Kidney glomerular epithelial cell (primary cell): ENCODE measurements around the gene TSPYL2.
A peak's percentile ranks its signal among the peaks of the same experiment; 100 is the strongest.

ENCODE experiments used
- DNase-seq: peaks from one replicate; lab custom pipeline; 2025; lab: John Stamatoyannopoulos, UW

The TSPYL2 gene

DNA sequence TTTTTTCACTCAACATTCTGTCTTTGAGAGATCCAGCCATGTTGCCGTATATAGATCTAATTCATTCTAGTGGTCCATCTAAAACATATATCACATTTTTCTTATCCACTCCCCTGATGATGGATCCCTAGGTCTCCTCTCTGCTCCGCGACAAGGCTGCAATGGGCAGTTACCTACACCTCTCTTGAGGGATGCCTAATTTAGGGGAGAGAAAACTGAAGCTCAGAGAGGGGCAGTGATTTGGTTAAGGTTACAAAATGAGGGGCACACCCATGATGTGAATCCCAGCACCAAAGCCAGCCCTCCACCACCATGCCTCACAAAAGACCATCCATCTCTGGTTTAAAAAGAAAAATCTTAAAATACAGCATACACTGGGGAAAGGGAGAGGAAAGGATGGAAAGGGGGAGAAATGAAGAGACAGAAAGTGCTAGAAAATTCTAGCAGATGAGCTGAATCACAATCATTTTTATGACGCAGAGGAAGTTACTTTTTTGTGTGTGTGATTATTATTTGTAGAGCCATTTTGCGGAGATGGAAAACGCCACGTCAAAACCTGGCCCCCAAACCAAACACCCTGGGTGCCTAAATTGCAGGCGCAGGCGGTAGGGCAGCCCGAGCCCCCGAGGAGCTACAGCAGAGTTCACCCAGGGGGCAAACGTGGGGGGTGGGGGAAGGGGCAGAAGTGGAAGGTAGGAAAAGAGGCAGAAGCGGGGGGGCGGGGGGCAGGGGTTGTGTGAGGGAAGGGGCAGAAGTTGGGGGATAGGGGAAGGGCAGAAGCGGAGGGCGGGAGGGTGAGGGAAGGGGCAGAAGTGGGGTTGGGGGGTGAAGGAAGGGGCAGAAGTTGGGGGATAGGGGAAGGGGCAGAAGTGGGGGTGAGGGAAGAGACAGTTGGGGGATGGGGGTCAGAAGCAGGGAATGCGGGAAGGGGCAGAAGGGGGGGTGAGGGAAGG lies 1.3 kb upstream of the TSPYL2 start:
- no peak for DNase-seq

DNA sequence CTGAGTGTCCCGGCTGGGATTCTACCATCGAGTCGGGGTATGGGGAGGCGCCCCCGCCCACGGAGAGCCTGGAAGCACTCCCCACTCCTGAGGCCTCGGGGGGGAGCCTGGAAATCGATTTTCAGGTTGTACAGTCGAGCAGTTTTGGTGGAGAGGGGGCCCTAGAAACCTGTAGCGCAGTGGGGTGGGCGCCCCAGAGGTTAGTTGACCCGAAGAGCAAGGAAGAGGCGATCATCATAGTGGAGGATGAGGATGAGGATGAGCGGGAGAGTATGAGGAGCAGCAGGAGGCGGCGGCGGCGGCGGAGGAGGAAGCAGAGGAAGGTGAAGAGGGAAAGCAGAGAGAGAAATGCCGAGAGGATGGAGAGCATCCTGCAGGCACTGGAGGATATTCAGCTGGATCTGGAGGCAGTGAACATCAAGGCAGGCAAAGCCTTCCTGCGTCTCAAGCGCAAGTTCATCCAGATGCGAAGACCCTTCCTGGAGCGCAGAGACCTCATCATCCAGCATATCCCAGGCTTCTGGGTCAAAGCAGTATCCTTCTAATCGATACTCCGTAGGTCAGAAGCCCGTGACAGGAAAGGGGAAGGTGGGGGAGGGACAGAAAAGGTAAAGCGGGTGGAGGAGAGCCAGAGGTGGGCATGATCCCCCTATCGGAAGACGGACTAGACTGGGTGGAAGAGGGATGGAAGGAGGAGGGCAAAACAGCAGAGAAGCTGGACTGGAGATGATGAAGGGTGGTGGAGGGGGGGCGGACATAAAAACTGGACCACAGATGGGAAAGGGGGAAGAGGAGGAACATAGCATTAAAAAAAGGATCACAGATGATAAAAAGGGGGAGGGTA lies 828 bp downstream of the TSPYL2 start:
- no peak for DNase-seq

DNA sequence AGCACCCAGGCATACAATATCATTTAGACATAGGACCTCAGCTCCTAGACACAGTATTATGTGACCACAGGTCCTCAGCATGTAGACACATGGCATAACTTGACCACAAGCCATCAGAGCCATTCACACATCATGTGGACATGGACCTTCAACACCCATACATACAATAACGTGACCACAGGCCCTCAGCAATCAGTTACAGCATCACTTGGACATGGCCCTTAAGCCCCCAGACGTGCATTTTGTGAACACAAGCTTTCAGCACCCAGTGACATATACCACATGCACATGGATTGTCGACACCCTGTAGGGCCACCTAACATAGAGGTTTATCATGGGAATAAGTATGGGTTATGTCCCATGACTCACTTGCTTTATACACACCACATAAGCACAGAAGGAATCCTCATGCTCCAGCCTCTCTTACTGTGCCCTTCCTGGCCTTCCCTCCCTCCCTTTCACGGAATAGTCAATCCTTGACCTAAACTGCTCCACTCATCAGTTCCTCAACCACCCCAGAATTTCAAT lies 1.9 kb downstream of the TSPYL2 start:
- no peak for DNase-seq

DNA sequence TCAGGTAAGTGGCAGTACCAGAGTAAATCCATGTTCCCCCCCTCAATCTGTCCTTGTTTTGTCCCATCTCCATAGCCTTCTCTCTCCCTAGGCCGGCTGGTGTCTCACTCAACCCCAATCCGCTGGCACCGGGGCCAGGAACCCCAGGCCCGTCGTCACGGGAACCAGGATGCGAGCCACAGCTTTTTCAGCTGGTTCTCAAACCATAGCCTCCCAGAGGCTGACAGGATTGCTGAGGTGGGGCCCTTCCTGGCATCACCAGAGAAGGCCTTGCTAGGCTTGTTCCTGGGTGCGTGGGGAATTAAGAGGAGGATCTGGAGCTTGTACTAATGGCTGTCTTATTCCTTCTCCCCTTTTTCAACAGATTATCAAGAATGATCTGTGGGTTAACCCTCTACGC lies 2.7 kb downstream of the TSPYL2 start:
- DNase-seq = no peak

DNA sequence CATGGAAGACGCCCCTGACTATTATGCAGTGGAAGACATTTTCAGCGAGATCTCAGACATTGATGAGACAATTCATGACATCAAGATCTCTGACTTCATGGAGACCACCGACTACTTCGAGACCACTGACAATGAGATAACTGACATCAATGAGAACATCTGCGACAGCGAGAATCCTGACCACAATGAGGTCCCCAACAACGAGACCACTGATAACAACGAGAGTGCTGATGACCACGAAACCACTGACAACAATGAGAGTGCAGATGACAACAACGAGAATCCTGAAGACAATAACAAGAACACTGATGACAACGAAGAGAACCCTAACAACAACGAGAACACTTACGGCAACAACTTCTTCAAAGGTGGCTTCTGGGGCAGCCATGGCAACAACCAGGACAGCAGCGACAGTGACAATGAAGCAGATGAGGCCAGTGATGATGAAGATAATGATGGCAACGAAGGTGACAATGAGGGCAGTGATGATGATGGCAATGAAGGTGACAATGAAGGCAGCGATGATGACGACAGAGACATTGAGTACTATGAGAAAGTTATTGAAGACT lies 3.6 kb downstream of the TSPYL2 start:
- no peak for DNase-seq

DNA sequence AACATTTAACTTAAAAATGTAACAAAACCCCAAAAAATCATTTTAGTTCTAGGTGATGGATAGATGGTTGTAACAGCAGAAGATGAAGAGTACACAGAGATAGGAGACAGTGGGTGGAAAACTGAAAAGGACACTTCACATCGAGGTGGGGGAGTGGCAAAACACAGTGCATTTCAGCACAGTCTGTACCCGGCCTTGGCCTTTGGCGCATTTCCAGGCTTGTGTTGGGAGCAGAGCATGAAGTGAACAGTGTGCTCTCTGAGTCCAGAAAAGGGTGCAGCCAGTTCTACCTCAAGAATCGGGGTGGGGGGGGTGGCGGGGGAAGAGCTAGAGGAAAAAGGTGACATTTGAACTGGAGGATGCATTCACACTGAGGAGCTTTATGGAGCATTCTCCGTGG lies 4.3 kb downstream of the TSPYL2 start:
- DNase-seq = no peak

DNA sequence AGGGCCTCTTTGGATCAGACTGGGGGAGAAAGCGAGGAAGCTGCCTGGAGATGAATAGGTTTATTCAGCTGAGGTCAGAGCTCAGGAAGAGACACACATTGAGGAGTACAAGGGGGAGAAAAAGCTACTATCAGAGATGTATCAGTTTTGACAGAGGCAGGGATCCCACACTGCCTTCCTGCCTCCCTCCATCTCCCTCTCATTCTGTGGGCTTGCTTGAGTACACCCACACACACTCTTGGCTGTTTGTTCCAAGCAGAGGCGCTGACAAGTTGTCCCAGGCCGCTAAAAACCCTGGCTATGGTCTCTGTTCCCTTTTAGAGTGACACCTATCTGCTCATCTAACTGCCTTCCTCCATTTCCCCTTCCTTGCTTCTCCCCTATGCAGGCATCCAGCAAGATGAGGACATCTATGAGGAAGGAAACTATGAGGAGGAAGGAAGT lies 5.2 kb downstream of the TSPYL2 start:
- DNase-seq = no peak

DNA sequence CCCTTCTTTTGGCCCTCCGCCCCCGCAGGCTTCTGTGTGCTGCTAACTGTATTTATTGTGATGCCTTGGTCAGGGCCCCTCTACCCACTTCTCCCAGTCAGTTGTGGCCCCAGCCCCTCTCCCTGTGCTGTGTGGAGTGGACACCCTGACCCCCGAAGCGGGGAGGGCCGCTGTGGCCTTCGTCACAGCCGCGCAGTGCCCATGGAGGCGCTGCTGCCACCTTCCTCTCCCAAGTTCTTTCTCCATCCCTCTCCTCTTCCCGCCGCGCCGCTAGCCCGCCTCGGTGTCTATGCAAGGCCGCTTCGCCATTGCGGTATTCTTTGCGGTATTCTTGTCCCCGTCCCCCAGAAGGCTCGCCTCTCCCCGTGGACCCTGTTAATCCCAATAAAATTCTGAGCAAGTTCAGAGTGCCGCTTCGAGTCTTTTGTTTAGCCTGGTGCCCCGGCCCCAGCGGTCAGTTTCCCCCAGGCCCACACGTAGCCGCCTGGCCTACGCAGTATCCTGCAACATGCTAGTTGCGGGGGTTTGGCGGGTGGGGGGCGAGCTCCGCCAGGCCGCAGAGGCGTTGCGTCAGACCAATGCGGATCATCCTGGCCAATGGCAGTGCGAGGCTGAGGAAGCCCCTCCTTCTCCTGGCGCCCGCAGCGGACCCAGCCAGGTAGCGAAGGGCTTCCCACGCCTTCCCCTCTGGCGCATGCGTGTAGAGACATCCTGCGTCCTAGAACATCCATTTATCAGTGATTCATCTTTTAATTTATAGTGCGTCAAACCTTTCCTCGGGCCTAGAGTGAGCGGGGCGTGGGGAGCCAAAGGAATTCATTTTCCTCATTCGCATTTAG lies 6.2 kb downstream of the TSPYL2 start:
- DNase-seq = peak; percentile 60

DNA sequence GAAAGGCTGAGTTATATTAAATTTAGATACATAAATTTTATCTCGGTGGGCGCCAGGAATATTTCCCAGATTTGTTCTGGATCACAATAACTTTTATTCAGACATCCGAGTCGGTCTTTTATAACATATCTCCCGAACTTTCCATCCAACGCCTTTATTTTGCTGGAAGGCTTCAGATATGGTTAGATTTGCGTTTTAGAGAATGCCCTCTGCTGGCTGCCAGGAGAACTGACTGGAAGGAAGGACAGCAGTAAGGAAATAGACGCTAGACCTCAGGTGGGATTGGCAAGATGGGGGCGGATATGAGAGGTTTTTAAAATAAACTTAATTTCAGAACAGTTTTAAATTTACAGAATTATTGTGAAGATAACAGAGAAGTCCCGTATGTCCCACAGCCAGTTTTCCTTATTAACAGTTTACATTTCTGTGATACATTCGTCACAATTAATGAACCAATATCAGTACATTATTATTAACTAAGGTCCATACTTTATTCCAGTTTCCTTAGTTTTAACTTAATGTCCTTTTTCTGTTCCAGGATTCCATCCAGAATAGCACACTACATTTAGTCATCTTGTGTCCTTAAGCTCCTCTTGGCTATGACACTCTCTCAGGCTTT lies 7.2 kb downstream of the TSPYL2 start:
- DNase-seq = peak; percentile 36

DNA sequence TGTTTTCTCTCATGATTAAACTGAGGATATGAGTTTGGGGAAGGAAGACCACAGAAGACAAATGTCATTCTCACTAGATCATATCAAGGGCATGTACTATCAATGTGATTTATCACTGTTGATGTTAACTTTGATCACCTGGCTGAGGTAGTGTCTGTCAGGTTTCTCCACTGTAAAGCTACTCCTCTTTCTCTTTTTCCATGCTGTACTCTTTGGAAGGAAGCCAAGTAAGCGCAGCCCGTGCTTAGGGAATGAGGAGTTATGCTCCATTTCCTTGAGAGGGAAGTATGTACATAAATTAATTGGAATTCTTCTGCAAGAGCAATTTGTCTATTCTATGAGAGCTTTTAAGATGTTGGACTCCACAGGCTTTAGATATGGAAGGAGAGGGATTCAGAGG lies 7.8 kb downstream of the TSPYL2 start:
- DNase-seq = no peak

DNA sequence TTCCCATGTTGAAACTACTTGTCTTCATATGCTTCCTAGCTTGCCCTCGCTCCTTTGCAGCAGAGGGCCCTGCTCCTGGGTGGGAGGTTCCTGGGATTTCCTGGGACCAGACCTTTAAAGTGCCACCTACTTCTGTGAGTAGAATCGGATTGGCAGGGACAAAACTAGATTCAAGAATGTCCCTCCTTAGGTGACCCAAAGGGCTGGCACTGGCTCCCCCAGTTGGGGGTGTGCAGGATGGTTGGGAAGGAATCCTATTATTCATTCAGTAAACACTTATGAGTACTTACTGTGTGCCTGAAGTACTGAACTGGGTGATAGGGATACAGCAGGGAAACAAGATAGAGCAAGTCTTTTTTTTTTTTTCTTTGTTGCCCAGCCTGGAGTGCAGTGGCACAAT lies 9.2 kb downstream of the TSPYL2 start:
- DNase-seq = no peak

DNA sequence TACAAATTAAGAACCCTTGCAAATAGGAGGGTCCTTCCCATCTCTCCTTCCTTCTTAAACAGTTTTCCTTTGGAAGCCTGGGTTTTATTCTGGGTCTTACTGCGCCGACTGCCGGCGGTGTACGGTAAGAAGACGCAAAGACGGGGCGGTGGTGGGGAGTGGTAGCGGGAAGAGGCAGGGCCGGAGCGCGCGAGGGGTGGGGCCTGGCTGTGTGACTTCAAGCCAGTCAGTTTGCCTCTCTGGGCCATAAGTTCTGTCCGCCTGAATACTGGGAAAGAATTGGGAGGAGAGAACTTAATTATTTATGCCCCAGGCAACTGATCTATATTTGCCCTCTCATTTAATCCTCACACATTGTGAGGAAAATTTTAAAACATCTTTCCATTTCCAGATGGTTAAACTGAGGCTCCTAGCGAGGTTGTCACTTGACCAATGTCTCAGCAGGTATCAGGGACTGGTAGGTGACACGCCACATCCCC lies 11.0 kb downstream of the TSPYL2 start:
- peak; percentile 27 for DNase-seq

DNA sequence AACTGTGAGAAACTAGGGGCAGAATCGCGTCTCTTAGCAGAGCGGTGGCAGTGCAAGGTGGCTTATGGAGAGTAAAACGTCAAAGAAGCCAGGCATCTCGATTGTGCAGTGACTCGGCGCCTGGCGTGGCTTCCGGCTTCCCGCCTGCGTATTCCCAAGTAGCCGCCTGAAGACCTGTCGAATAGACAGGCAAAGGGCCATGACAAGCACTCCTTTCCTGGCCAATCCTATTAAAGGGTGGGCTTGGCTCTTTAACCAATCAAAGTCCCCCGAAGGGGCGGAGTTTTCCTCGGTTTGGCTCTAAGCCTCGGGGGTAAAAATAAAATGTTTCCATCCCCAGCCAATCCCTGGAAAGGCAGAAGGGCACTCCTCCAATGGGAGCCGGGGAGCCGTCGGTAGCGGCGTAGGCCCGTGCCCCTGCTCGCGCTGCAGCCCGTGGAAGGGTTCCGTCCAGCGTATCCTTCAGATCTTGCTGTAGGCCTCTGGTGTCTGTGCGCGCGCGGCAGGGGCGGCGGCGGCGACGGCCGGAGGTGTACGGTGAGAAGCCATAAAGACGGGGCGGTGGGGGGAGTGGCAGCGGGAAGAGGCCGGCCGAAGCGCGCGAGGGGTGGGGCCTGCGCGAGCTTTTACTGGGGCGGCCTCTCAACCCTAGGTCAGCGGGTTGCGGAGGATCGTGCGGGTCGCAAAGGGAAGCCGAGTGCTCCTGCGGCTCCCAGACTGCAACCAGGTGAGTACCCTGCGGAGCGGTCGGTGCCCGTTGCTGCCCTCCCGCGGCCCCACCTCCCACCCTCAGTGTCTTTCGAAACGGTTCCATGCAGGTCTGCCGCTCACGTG lies 11.8 kb downstream of the TSPYL2 start, which contains the start of gene KANTR:
KANTR (plus strand) TSS at position 395 of the 834 bp plus-strand sequence. CDS start 30,131 bp downstream, outside the sequence.
- DNase-seq = peak; percentile 62

DNA sequence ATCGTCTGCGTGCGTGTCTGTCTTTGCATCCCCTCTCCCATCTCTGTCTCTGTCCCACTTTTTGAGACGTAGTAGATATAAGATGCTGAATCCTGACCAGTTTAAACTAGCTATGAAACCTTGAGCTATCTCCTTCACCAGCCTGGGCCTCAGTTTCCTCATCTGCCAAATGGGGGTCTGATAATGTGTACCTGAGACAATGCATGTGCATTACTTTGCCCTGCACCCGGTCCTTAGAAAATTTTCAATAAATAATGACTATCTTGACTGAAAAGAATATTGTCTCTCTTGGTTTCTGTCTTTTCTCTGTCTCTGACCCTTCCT lies 12.4 kb downstream of the TSPYL2 start:
- no peak for DNase-seq

DNA sequence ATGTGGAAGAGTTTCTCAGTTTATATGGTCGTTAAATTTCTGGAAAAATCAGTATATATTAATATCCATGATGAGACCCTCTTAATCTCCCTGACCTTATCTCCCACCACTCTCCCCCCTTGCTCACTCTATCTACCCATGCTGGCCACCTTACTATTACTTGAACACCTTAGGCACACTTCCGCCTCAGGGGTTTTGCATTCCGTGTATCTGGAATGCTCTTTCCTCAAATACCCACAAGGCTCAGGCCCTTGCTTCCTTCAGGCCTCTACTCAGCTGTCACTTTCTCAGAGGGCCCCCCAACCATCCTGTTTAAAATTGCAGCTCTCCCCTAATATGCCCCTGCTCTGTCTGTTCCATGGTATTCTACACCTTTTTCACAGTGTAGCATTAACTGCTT lies 13.6 kb downstream of the TSPYL2 start:
- no peak for DNase-seq

DNA sequence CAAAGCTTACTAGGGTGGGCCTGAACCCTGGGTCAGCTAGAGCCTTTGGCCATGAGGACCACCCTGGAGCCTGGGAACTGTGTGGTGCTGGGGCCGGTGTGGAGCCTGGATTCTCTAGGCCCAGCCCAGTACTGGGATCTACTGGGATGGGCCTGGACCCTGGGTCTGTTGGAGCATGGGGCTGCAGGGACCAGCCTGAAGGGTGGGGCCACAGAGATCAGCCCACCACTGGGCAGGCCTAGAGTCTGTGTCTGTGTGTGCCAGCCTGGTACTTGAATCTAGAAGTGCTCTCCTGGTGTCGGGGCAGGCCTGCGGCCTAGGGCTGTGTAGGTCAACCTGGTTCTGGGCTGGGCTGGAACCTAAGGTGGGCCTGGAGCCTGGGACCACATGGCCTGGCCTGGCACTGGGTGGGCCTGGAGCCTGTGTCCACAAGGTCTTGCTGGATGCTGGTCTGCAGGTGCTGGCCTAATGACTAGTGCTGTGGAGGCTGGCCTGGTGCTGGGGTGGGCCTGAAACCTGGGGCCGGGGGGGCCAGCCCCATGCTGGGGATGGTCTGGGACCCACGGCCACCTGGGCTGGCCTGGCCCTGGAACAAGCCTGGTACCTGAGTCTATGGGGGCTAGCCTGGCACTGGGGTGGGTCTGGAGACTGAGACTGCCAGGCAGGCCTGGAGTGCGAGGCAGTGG lies 32.8 kb downstream of the TSPYL2 start:
- DNase-seq = no peak

DNA sequence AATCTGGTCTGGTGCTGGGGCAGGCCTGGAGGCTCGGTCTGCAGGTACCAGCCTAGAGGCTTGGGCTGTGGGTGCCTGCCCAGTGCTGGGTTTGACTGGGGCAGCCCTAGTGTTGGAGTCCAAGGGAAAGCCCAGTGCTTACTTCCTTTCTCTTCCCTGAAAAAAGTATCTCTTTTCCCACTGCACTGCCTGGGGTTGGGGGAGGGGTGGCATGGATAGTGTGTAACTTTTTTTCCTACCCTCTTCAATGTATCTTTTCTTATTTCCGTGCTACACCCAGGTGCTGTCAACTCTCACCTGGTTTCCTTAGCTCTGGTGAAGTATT lies 33.3 kb downstream of the TSPYL2 start:
- DNase-seq = no peak

DNA sequence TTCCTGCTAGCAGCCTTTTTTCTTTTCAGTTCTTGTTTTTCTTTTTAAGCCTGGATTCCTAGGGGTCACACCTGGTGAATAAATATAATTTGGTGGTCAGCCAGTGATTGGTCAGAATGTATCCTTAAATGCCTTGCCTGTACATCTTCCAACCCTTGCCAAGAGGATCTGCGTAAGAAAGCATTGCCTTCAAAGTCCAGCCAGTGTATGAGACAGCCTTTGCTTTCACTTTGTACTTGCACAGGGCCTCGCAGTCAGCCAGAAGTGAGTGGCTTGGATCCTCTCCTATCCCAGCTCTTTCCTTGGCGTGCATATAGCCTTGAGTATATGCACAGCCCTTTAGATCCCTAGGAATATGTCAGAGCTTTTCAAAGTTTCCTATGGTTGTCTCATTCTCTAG lies 33.9 kb downstream of the TSPYL2 start:
- peak; percentile 18 for DNase-seq

DNA sequence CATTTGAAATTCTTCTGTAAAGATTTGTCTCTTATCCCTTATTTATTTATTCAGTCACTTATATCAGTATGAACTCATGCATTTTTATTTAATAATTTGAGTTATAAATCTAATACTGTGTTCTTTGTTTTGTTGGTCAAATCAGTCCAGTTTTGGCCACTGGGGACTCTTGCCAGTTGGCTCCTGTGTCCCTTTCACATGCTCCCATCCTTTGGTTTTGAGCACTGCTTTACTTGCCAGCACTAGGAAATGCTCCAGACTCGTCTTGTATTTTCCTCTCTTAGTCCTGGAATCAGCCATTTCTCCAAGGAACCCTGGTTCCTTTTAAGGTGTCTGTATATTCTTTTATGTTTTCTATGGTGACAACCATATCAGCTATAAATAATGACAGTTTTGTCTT lies 39.8 kb downstream of the TSPYL2 start:
- DNase-seq = no peak

DNA sequence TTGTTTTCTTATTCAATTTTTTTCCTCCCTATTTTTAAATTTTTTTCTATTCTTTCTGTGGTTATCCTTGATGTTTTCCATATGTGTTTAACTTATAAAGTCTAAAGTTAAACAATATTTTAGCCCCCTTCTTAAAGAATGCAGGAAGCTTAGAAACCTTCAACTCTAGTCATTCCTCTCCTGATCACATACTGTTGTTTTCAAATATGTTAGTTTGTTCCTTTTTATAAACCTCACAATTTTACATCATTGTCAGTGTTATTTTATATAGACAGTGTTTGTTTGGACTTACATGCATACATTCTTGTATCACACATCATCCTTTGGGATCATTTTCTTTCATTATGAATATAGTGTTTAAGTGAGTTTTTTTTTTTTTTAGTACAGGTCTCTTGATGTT lies 43.3 kb downstream of the TSPYL2 start:
- DNase-seq = no peak
